ENCODE data around the gene SLAIN2. TPM values are rescaled to one million over a fixed set of nuclear protein-coding genes. Genes with fewer than 3 reads are reported as not detected.

SLAIN2 gene
- total RNA-seq, 1 experiment from 2014 or later, result 35.8 TPM

- ChIA-PET CTCF (no interaction called here), POLR2A (no interaction called here)
- no peaks in the 10 kb centered on the region for H3K9me3 Mint-ChIP-seq
- TF ChIP-seq NR3C1 (CRISPR knock-in tag; conservative IDR thresholded peaks at IDR 0.05; ENCODE audit: low read depth) (no peak), ZNF121 (CRISPR knock-in tag; IDR thresholded peaks at IDR 0.05) (no peak), SMAD3 (CRISPR knock-in tag; IDR thresholded peaks at IDR 0.05; ENCODE audit: borderline replicate concordance) (no peak), MLX (CRISPR knock-in tag; IDR thresholded peaks at IDR 0.05) (no peak), ZNF396 (CRISPR knock-in tag; IDR thresholded peaks at IDR 0.05; ENCODE audit: borderline replicate concordance) (no peak), GRHL2 (CRISPR knock-in tag; IDR thresholded peaks at IDR 0.05; ENCODE audit: insufficient replicate concordance, severe bottlenecking) (no peak), AFF4 (CRISPR knock-in tag; IDR thresholded peaks at IDR 0.05; ENCODE audit: borderline replicate concordance) (no peak), IRF2 (CRISPR knock-in tag; IDR thresholded peaks at IDR 0.05; ENCODE audit: borderline replicate concordance, low read depth) (no peak), E2F1 (CRISPR knock-in tag; IDR thresholded peaks at IDR 0.05) (no peak), FOXP1 (CRISPR knock-in tag; IDR thresholded peaks at IDR 0.05; ENCODE audit: borderline replicate concordance) (no peak), FOXJ3 (CRISPR knock-in tag; IDR thresholded peaks at IDR 0.05; ENCODE audit: borderline replicate concordance) (no peak), CBFB (CRISPR knock-in tag; IDR thresholded peaks at IDR 0.05; ENCODE audit: low read depth) (no peak), NFE2L1 (CRISPR knock-in tag; IDR thresholded peaks at IDR 0.05) (no peak), HMGXB4 (CRISPR knock-in tag; IDR thresholded peaks at IDR 0.05) (no peak), NR2C2 (CRISPR knock-in tag; IDR thresholded peaks at IDR 0.05) (no peak)
- H3K4me1 Mint-ChIP-seq, result peaks cover 6% of the 10 kb centered on the region
- H3K27me3 Mint-ChIP-seq (ENCODE audit: low read depth), result no peaks in the 10 kb centered on the region
- H3K36me3 Mint-ChIP-seq, result peaks cover 4% of the 10 kb centered on the region; the same call in 1 of the 2 replicates
- DNase-seq (ENCODE audit: low spot score) (no peak), ATAC-seq (peak; percentile 82)
- H3K4me3 Mint-ChIP-seq, result no peak overlapping the region
- no peak overlapping the region for H3K27ac Mint-ChIP-seq
Measured at GRCh38 chr4:48410812-48411211, 69.5 kb downstream of the SLAIN2 start.

GRCh38 chr4:48420144-48420543, 78.8 kb downstream of the SLAIN2 start:
- Mint-ChIP-seq H3K36me3 (peaks cover 9% of the 10 kb centered on the region), H3K4me1 (peaks cover 24% of the 10 kb centered on the region), H3K4me3 (no peak overlapping the region), H3K27me3 (ENCODE audit: low read depth) (no peaks in the 10 kb centered on the region), H3K9me3 (no peaks in the 10 kb centered on the region), H3K27ac (peak overlapping the region; percentile 71)
- ChIA-PET POLR2A (no interaction called here), CTCF (interaction anchor here (1.0 kb wide), 1 partner anchor 11 kb away, joined by 5 read pairs; no protein-coding TSS in a partner anchor)
- peak; percentile 65 for ATAC-seq
- no peak for DNase-seq (ENCODE audit: low spot score)
- TF ChIP-seq ZNF532 (CRISPR knock-in tag; IDR thresholded peaks at IDR 0.05; ENCODE audit: borderline replicate concordance) (no peak), ATF6 (CRISPR knock-in tag; IDR thresholded peaks at IDR 0.05) (no peak), ZNF396 (CRISPR knock-in tag; IDR thresholded peaks at IDR 0.05; ENCODE audit: borderline replicate concordance) (no peak), ZNF317 (CRISPR knock-in tag; IDR thresholded peaks at IDR 0.05; ENCODE audit: borderline replicate concordance, low read depth) (no peak), NFYB (CRISPR knock-in tag; conservative IDR thresholded peaks at IDR 0.05; ENCODE audit: low read depth) (no peak), CBFB (CRISPR knock-in tag; IDR thresholded peaks at IDR 0.05; ENCODE audit: low read depth) (no peak), JAZF1 (CRISPR knock-in tag; IDR thresholded peaks at IDR 0.05) (no peak), SMAD3 (CRISPR knock-in tag; IDR thresholded peaks at IDR 0.05; ENCODE audit: borderline replicate concordance) (no peak), SP1 (CRISPR knock-in tag; conservative IDR thresholded peaks at IDR 0.05) (no peak)
